Hepatocyte (in vitro differentiated cells): ENCODE measurements around the gene CBX3. TPM values are rescaled to one million over a fixed set of nuclear protein-coding genes. Genes with fewer than 3 reads are reported as not detected.
"Not testable (repeated sequence)": the region's sequence is repeated elsewhere in the genome, so short reads cannot be mapped to it uniquely, and the experiment has no call there.

Experiments
- DNase-seq: peaks from one replicate; pipeline ENCODE4 v3.0.0-alpha.2; 2016; ENCODE audit warnings: low spot score
- H2AFZ ChIP-seq: fragments of 200-600 bp; sonication (generic); 2 replicates; pipeline ENCODE4 v1.6.0; 2016; ENCODE audit warnings: antibody characterized with exemption, mild to moderate bottlenecking
- H3K27ac ChIP-seq: fragments of 200-600 bp; sonication (generic); 2 replicates; pipeline ENCODE4 v1.5.1; 2016; ENCODE audit warnings: mild to moderate bottlenecking
- H3K27me3 ChIP-seq: fragments of 200-600 bp; sonication (generic); 2 replicates; pipeline ENCODE4 v1.6.1; 2016
- H3K36me3 ChIP-seq: fragments of 200-600 bp; sonication (generic); replicated peaks from 2 replicates; pipeline ENCODE4 v1.5.1; 2016; ENCODE audit warnings: low read depth; ENCODE audit not compliant: insufficient read depth
- H3K4me1 ChIP-seq: fragments of 200-600 bp; sonication (generic); 2 replicates; pipeline ENCODE4 v1.5.1; 2016; ENCODE audit warnings: mild to moderate bottlenecking, moderate library complexity; ENCODE audit not compliant: insufficient read depth
- H3K4me2 ChIP-seq: fragments of 200-600 bp; sonication (generic); 2 replicates; pipeline ENCODE4 v1.6.0; 2016
- H3K4me3 ChIP-seq: fragments of 200-600 bp; sonication (generic); 2 replicates; pipeline ENCODE4 v1.5.1; 2016; ENCODE audit warnings: mild to moderate bottlenecking
- H3K79me2 ChIP-seq: fragments of 200-600 bp; sonication (generic); 2 replicates; pipeline ENCODE4 v1.6.0; 2017; ENCODE audit warnings: mild to moderate bottlenecking
- H3K9me2 ChIP-seq: fragments of 200-600 bp; sonication (generic); replicated peaks from 2 replicates; pipeline ENCODE4 v1.6.0; 2017; ENCODE audit warnings: mild to moderate bottlenecking; ENCODE audit not compliant: insufficient read depth
- H3K9me3 ChIP-seq: fragments of 200-600 bp; sonication (generic); 2 replicates; pipeline ENCODE4 v1.5.1; 2016; ENCODE audit warnings: low read depth, mild to moderate bottlenecking
- H4K20me1 ChIP-seq: fragments of 200-600 bp; sonication (generic); 2 replicates; pipeline ENCODE4 v1.6.0; 2016; ENCODE audit warnings: mild to moderate bottlenecking; ENCODE audit not compliant: insufficient read depth, poor library complexity, severe bottlenecking
- CTCF ChIP-seq: fragments of 200-600 bp; sonication (generic); IDR thresholded peaks from 2 replicates; pipeline ENCODE4 v1.5.1; 2016; ENCODE audit warnings: antibody characterized with exemption, mild to moderate bottlenecking; ENCODE audit not compliant: poor library complexity
- EZH2 ChIP-seq: fragments of 200-600 bp; sonication (generic); IDR thresholded peaks from 2 replicates; pipeline ENCODE4 v1.6.1; 2016; ENCODE audit warnings: antibody characterized with exemption, mild to moderate bottlenecking, borderline replicate concordance
- EZH2phosphoT487 ChIP-seq: fragments of 200-600 bp; sonication (generic); IDR thresholded peaks from one replicate; pipeline ENCODE4 v1.6.1; 2018; ENCODE audit warnings: antibody characterized with exemption, mild to moderate bottlenecking, low read depth, moderate library complexity; ENCODE audit not compliant: unreplicated experiment, severe bottlenecking
- WGBS: methylation state at CpG from one replicate; pipeline ENCODE4 v1.1.6; 2016; ENCODE audit warnings: low lambda C conversion rate; ENCODE audit errors: missing lambda C conversion rate; 5-methylcytosine and 5-hydroxymethylcytosine counted together
- polyA plus RNA-seq: library from polyadenylated mRNA; unstranded; fragments of >200 nt; fragmentation: Nextera tagmentation; extraction: Ambion mirVana; gene quantifications from 2 replicates; pipeline ENCODE4 v1.2.1, GENCODE V29; 2016
- total RNA-seq: library from RNA; depleted of rRNA; stranded (reverse); fragments of >200 nt; gene quantifications from 2 replicates; pipeline ENCODE4 v1.2.3, GENCODE V29; 2014

The CBX3 gene
- total and polyA plus RNA-seq, 2 experiments from 2014 or later: 120 to 165 TPM

GRCh38 chr7:26176696-26177095, 24.8 kb upstream of the CBX3 start:
- H3K4me3 ChIP-seq, H2AFZ ChIP-seq, H3K9me2 ChIP-seq, H3K36me3 ChIP-seq, H3K4me1 ChIP-seq, H3K4me2 ChIP-seq, H3K27ac ChIP-seq, H3K9me3 ChIP-seq, H3K27me3 ChIP-seq, H3K79me2 ChIP-seq, H4K20me1 ChIP-seq, DNase-seq: not testable (repeated sequence)
- WGBS: 83% methylated on average over 1 of the region's 26 CpGs

GRCh38 chr7:26177269-26177668, 24.3 kb upstream of the CBX3 start:
- not testable (repeated sequence) for H3K4me2 ChIP-seq, H3K9me3 ChIP-seq, H3K4me1 ChIP-seq, H3K9me2 ChIP-seq, H3K79me2 ChIP-seq, H3K4me3 ChIP-seq, H3K36me3 ChIP-seq, DNase-seq, H2AFZ ChIP-seq, H3K27ac ChIP-seq, H3K27me3 ChIP-seq, H4K20me1 ChIP-seq
- WGBS: 96% methylated on average over 20 of the region's 20 CpGs

- TF ChIP-seq EZH2phosphoT487 (no peak), EZH2 (no peak), CTCF (no peak)
- no peaks in the 10 kb centered on the region for H4K20me1 ChIP-seq
- DNase-seq: no peak
- 89% methylated on average over 7 of the region's 7 CpGs for WGBS
- H3K4me3 ChIP-seq: no peak overlapping the region
- no peaks in the 10 kb centered on the region for H3K36me3 ChIP-seq
- H3K27me3 ChIP-seq: no peaks in the 10 kb centered on the region
- H3K4me1 ChIP-seq: peaks cover under 1% of the 10 kb centered on the region
- H3K79me2 ChIP-seq: no peaks in the 10 kb centered on the region
- H3K9me3 ChIP-seq: no peaks in the 10 kb centered on the region
- H3K9me2 ChIP-seq: no peaks in the 10 kb centered on the region
- no peak overlapping the region for H3K27ac ChIP-seq
- H3K4me2 ChIP-seq: no peak overlapping the region
- no peak overlapping the region for H2AFZ ChIP-seq
Observed at GRCh38 chr7:26178272-26178960, 23.1 kb upstream of the CBX3 start.

GRCh38 chr7:26179422-26179821, 22.1 kb upstream of the CBX3 start:
- Histone ChIP-seq H3K4me1 (peaks cover 8% of the 10 kb centered on the region), H3K9me2 (no peaks in the 10 kb centered on the region), H3K27ac (no peak overlapping the region), H3K4me3 (no peak overlapping the region), H3K9me3 (no peaks in the 10 kb centered on the region), H3K27me3 (no peaks in the 10 kb centered on the region), H3K36me3 (no peaks in the 10 kb centered on the region), H2AFZ (no peak overlapping the region), H3K79me2 (no peaks in the 10 kb centered on the region), H3K4me2 (no peak overlapping the region), H4K20me1 (no peaks in the 10 kb centered on the region)
- TF ChIP-seq EZH2 (no peak), EZH2phosphoT487 (no peak), CTCF (no peak)
- DNase-seq: no peak
- WGBS: 91% methylated on average over 5 of the region's 5 CpGs
